BLaER1 treated with 17β-estradiol and CSF1 and Interleukin-3, amounts not matched to agents 10 nM and 100 nM (cell line): ENCODE results near the gene CDHR1.

Experiments
- H3K27ac ChIP-seq, 11 experiments: shearing (Covaris generic); formaldehyde crosslinking; 2 replicates each; pipeline ENCODE4 v1.8.1; 2022
- H3K27me3 ChIP-seq, 11 experiments: shearing (Covaris generic); formaldehyde crosslinking; 2 replicates each; pipeline ENCODE4 v1.8.1; 2022
- H3K36me3 ChIP-seq, 11 experiments: shearing (Covaris generic); formaldehyde crosslinking; 2 replicates each; pipeline ENCODE4 v1.8.1; 2022
- H3K4me1 ChIP-seq, 10 experiments: shearing (Covaris generic); formaldehyde crosslinking; 2 replicates each; pipeline ENCODE4 v1.8.1; 2022
- H3K4me2 ChIP-seq, 11 experiments: shearing (Covaris generic); formaldehyde crosslinking; 2 replicates each; pipeline ENCODE4 v1.8.1; 2022
- H3K4me3 ChIP-seq, 10 experiments: shearing (Covaris generic); formaldehyde crosslinking; 2 replicates each; pipeline ENCODE4 v1.8.1; 2022
- H3K9ac ChIP-seq, 11 experiments: shearing (Covaris generic); formaldehyde crosslinking; 2 replicates each; pipeline ENCODE4 v1.8.1; 2022
- H3K9me3 ChIP-seq, 11 experiments: shearing (Covaris generic); formaldehyde crosslinking; replicated peaks in 1 of 11; 2 replicates each; pipeline ENCODE4 v1.8.1; 2022
- H4K20me1 ChIP-seq, 11 experiments: shearing (Covaris generic); formaldehyde crosslinking; 2 replicates each; pipeline ENCODE4 v1.8.1; 2022
- Cebpa-rat ChIP-seq, 11 experiments: shearing (Covaris generic); IDR thresholded peaks; 2 replicates each; pipeline ENCODE4 v1.8.1; 2022

CDHR1 gene

DNA sequence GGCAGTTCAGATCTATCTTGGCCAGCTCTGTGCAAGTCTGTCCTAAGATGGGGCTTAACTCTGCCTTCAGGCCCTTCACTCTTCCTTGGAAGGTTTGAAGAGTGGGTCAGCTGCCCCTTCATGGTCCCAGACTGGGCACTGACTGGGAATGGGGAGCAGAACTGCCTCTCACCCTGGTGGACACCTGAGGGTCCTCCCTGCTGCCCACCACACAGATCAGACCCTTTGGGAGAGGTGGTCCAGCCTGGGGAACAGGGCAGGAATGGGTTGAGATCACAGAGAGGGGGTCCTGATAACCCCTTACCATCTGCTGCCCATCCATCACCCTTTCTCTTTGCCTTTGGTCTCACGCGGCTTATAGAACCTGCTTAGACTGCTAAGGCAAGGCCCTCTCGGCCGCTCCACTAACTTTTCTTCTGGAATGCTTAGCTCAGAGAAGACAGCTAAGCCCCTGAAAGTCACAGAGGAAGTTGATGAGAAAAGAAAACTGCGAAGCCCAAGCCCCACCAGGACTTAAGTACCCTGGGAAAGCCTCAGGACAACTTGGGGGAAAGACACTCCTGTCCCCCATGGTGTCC lies 402 bp upstream of the CDHR1 start:
- H3K4me1 ChIP-seq, result no peaks in the 10 kb centered on the region; a peak in 1 of 20 replicates
- peak overlapping the region in 4 of 10 experiments; percentile 23 to 53 (median 29); a peak in 5 of 20 replicates for H3K4me3 ChIP-seq
- TF ChIP-seq Cebpa-rat (IDR thresholded peaks at IDR 0.05), result no peak
- peaks cover 0 to 5% (median 0%) of the 10 kb centered on the region in 11 experiments; a peak in 1 of 22 replicates for H3K9me3 ChIP-seq
- peaks cover 0 to 8% (median 0%) of the 10 kb centered on the region in 11 experiments; a peak in 2 of 22 replicates for H4K20me1 ChIP-seq
- no peaks in the 10 kb centered on the region for H3K36me3 ChIP-seq
- no peak overlapping the region for H3K27ac ChIP-seq
- H3K4me2 ChIP-seq, result peak overlapping the region; percentile 11 to 67 (median 39); a peak in 15 of 22 replicates
- H3K9ac ChIP-seq, result no peak overlapping the region
- H3K27me3 ChIP-seq, result peaks cover 36 to 51% (median 45%) of the 10 kb centered on the region in 11 experiments

DNA sequence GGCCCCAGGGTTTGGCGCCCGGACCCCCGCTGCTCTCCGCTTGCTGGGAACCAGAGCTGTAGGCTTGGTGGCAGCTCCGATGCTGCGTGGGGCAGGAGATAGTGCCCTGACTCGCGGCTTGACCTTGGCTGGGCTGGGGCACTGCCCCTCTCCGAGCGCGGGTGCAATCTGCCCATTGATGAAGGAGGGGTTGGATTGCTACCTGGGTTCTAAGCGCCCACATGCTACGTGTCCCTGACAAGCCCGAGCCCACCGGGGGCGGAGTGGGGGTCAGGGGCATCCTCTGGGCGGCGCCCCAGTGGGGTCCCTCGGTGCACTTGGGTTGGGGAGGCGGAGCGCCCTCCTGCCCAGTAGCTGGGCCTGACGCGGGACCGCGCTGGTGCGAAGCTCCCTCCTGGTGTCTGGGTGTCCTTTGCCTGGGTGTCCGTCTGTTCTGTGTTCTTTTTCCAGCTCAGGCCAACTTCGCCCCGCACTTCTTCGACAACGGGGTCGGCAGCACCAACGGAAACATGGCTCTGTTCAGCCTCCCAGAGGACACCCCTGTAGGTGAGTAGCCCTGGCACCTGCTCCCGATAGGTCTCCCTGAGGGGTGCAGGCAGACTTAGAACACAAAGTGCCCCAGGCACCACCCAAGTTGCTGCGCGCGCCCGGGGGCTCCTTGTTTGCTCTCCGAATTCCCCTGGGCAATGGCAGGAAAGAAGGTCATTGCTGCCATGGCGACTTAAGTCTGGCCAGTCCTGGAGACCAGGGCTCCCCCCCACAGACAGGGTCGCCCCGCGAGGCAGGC lies 900 bp downstream of the CDHR1 start:
- no peak overlapping the region for H3K4me3 ChIP-seq

DNA sequence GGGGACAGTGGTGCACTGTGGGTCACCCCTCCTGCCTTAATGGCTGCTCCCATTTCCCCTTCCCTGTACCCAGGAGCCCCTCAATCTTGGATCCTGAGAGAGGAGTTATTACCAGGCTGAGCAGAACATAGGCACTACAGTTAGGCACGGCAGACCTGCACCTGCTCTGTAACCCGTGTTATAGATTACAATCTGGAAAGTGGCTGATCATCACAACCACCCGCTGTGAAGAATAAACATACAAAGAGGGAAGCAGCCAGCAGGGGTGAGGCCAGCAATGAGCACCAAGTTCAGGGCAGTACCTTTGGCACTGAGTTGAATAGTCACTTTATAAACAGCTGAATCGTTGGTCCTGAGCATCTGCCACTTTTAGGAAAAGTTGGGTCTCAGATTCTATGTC lies 1.7 kb downstream of the CDHR1 start:
- Histone ChIP-seq H3K4me3 (no peak overlapping the region), H4K20me1 (peaks cover 0 to 8% (median 0%) of the 10 kb centered on the region in 11 experiments; a peak in 2 of 22 replicates), H3K9ac (no peak overlapping the region), H3K27ac (no peak overlapping the region), H3K4me2 (no peak overlapping the region), H3K36me3 (no peaks in the 10 kb centered on the region), H3K27me3 (peaks cover 36 to 51% (median 45%) of the 10 kb centered on the region in 11 experiments), H3K4me1 (peaks cover 0 to 1% (median 0%) of the 10 kb centered on the region in 10 experiments; a peak in 4 of 20 replicates), H3K9me3 (peaks cover 0 to 5% (median 0%) of the 10 kb centered on the region in 11 experiments; a peak in 1 of 22 replicates)
- TF ChIP-seq Cebpa-rat (IDR thresholded peaks at IDR 0.05), result no peak

More for the DNA sequence above, 900 bp downstream of the CDHR1 start:
- Histone ChIP-seq H3K27ac (no peak overlapping the region), H3K36me3 (no peaks in the 10 kb centered on the region), H3K9me3 (peaks cover 0 to 5% (median 0%) of the 10 kb centered on the region in 11 experiments; a peak in 1 of 22 replicates), H3K4me1 (no peaks in the 10 kb centered on the region; a peak in 1 of 20 replicates), H4K20me1 (peaks cover 0 to 8% (median 0%) of the 10 kb centered on the region in 11 experiments; a peak in 2 of 22 replicates), H3K4me2 (peak overlapping the region in 1 of 11 experiments; percentile 56; a peak in 1 of 22 replicates), H3K9ac (no peak overlapping the region), H3K27me3 (peaks cover 36 to 51% (median 45%) of the 10 kb centered on the region in 11 experiments)
- TF ChIP-seq Cebpa-rat (IDR thresholded peaks at IDR 0.05), result no peak

DNA sequence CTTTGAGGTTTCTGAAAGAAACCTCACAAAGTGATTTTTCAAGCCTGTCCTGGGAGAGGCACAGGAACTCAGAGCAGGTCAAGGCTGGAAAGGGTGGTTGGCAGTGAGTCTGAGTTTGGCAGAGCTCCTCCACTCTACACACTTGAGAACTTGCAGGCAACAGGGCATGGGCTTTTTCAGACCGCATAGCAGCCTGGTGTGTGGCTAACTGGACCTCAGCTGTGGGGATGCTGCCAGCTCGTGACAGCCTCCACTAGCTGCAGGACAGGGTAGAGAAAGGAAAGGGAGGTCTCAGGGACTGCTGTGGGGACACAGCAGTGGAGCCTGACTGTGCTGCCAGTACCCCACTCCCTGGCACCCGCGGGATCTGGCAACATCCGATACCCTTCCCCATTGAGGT lies 2.6 kb downstream of the CDHR1 start:
- Histone ChIP-seq H3K4me1 (peaks cover 0 to 7% (median 0%) of the 10 kb centered on the region in 10 experiments; a peak in 4 of 20 replicates), H3K36me3 (no peaks in the 10 kb centered on the region), H3K27me3 (peaks cover 36 to 51% (median 45%) of the 10 kb centered on the region in 11 experiments), H3K4me2 (no peak overlapping the region), H3K4me3 (no peak overlapping the region), H3K9ac (no peak overlapping the region), H3K27ac (no peak overlapping the region), H3K9me3 (peaks cover 0 to 5% (median 0%) of the 10 kb centered on the region in 11 experiments; a peak in 1 of 22 replicates), H4K20me1 (peaks cover 0 to 8% (median 0%) of the 10 kb centered on the region in 11 experiments; a peak in 2 of 22 replicates)
- TF ChIP-seq Cebpa-rat (IDR thresholded peaks at IDR 0.05), result no peak

DNA sequence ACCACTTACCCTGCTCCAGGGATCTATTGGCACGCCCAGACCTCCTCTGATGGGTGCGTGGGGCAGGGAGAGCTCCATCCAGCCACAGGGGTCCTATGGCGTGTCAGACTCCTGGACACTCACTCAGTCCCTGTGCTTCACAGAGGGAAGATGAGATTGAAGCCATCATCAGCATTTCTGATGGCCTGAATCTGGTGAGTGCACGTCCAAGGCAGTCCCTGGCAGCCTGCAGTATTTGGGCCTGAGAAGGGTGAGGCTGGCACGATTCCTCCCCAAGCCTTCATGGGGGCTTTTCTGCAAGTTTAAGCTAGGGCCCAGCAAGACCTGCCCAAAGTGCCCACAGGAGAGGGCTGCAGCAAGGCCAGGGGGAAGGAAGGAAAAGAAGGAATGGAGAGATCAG lies 3.3 kb downstream of the CDHR1 start:
- Histone ChIP-seq H3K4me1 (peaks cover 0 to 7% (median 0%) of the 10 kb centered on the region in 10 experiments; a peak in 4 of 20 replicates), H3K27me3 (peaks cover 36 to 47% (median 43%) of the 10 kb centered on the region in 11 experiments), H3K27ac (no peak overlapping the region), H3K9me3 (peaks cover 0 to 5% (median 0%) of the 10 kb centered on the region in 11 experiments; a peak in 1 of 22 replicates), H3K36me3 (no peaks in the 10 kb centered on the region), H3K4me2 (no peak overlapping the region), H3K9ac (no peak overlapping the region), H4K20me1 (peaks cover 0 to 8% (median 0%) of the 10 kb centered on the region in 11 experiments; a peak in 2 of 22 replicates), H3K4me3 (no peak overlapping the region)
- no peak for TF ChIP-seq Cebpa-rat (IDR thresholded peaks at IDR 0.05)

DNA sequence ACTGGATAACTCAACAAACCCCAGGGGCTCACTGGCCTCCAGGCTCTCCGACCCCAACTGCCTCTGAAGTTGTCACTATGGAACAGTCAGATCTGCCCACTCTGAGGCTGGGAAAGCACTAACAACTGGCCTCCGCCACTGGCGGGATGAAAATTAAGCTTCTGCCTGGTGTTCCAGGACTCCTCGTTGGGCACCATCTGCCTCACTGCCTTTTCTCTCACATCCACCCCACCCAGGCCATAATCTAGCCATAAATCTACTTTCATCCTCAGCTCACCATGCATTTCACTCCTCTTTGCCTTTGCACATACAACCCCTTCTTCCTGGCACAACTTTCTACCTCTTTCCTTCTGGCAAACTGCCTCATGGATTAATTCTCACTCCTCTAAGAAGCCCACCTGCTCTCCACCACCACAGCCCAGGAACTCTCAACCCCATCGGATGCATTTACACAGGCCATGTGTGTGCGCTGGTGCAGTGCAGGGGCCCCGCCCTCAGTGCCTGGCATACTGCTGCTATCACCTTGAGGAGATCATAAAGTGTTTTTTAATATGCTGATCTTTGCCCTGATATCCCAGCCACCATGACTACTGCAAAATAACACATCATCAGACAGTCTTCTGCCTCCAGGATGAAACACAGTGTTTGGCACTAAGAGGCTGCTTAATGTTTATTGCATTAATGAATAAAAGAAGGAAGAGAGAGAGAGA lies 4.0 kb downstream of the CDHR1 start:
- H3K9ac ChIP-seq, result no peak overlapping the region
- H3K36me3 ChIP-seq, result no peaks in the 10 kb centered on the region
- H3K4me1 ChIP-seq, result peaks cover 0 to 7% (median 0%) of the 10 kb centered on the region in 10 experiments; a peak in 4 of 20 replicates
- no peak overlapping the region for H3K4me2 ChIP-seq
- H3K27ac ChIP-seq, result no peak overlapping the region
- no peak for TF ChIP-seq Cebpa-rat (IDR thresholded peaks at IDR 0.05)
- H3K27me3 ChIP-seq, result peaks cover 30 to 40% (median 36%) of the 10 kb centered on the region in 11 experiments
- no peak overlapping the region for H3K4me3 ChIP-seq
- H4K20me1 ChIP-seq, result peaks cover 0 to 8% (median 0%) of the 10 kb centered on the region in 11 experiments; a peak in 2 of 22 replicates
- H3K9me3 ChIP-seq, result peaks cover 0 to 5% (median 0%) of the 10 kb centered on the region in 11 experiments; a peak in 1 of 22 replicates

DNA sequence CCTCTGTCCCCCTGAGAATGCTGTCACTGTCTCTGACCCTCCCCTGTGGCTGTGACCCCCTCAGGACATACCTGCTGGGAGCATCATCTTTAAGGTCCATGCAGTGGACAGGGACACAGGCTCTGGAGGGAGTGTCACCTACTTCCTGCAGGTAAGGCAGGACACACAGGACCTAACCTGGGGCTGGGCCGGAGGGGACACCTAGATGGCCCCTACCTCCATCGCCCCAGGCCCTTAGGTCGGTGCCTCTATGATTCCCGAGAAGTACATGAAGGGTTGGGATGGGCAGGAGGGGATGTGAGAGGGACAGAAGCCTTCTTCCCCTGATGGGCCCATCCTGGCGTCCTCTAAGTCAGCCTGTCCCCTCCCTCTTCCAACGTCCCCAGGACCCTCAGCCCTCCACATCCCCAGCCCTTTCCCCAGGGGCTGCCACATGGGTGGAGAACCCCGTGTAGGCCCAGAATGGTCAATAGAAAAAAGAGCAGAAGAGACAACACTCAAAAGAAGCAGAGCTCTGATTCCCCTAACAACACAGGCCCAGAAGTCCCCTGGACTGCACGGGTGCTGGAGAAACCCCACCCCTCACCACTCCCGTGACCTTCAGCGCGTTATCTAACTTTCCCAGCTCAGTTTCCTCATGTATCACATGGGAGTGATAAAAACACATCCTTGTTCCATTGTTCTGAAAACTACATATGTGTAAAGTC lies 6.4 kb downstream of the CDHR1 start:
- no peak overlapping the region for H3K4me3 ChIP-seq
- H3K9me3 ChIP-seq, result no peaks in the 10 kb centered on the region
- no peak for TF ChIP-seq Cebpa-rat (IDR thresholded peaks at IDR 0.05)
- H4K20me1 ChIP-seq, result no peaks in the 10 kb centered on the region
- no peaks in the 10 kb centered on the region for H3K36me3 ChIP-seq
- H3K27ac ChIP-seq, result no peak overlapping the region
- 0 out of 22 replicates have a peak overlapping the region, but pooled peaks of 1 of the 11 experiments have one; percentile 13 for H3K9ac ChIP-seq
- H3K4me2 ChIP-seq, result peak overlapping the region in 1 of 11 experiments; percentile 5; a peak in 1 of 22 replicates
- H3K27me3 ChIP-seq, result peaks cover 7 to 17% (median 12%) of the 10 kb centered on the region in 11 experiments
- H3K4me1 ChIP-seq, result peaks cover 0 to 7% (median 0%) of the 10 kb centered on the region in 10 experiments; a peak in 3 of 20 replicates

DNA sequence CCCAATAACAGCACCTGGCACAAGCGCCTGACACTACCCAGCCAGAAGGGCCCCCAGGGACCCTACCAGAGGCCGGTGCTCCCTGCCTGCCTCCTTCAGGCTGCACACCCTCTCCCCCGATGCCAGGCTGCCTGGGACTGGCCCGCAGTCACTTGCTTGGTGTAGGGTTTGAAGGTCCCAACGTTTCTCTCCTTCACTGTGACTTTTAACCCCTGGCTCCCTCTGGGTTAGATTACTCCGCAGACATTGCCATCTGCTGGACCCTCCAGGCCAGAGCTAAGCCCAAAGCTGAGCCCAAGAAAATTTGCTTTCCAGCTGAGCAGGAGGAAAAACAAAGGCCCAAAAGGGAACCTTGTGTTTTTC lies 6.9 kb downstream of the CDHR1 start:
- peaks cover 2 to 11% (median 7%) of the 10 kb centered on the region in 11 experiments; a peak in 15 of 22 replicates for H3K27me3 ChIP-seq
- no peak for TF ChIP-seq Cebpa-rat (IDR thresholded peaks at IDR 0.05)

More for the DNA sequence above, 6.9 kb downstream of the CDHR1 start:
- no peaks in the 10 kb centered on the region for H3K36me3 ChIP-seq
- H4K20me1 ChIP-seq, result no peaks in the 10 kb centered on the region
- peak overlapping the region in 1 of 11 experiments; percentile 5; a peak in 1 of 22 replicates for H3K4me2 ChIP-seq
- peaks cover 0 to 7% (median 0%) of the 10 kb centered on the region in 10 experiments; a peak in 3 of 20 replicates for H3K4me1 ChIP-seq
- no peak overlapping the region for H3K4me3 ChIP-seq
- H3K27ac ChIP-seq, result no peak overlapping the region
- H3K9me3 ChIP-seq, result no peaks in the 10 kb centered on the region
- 0 out of 22 replicates have a peak overlapping the region, but pooled peaks of 1 of the 11 experiments have one; percentile 13 for H3K9ac ChIP-seq
